ENCODE measurements around the gene TMEM126A.

The TMEM126A gene

DNA sequence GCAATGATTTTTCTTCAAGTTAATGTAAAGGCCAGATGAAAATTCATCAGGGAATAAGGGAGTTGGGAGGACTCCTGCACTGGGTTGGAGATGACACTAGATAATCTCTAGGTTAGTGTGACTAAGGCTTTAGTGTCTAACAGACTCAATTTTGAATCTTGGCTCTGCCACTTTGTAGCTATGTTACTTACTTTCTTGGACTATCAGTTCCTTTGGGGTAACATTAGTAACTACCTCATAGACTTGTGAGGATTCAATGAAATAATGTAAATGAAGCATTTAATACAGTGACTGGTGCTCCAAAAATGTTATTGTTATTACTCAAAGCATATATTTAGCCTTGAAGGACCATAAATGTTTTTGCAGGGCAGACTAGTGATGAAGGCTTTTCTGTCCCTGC, 47.8 kb downstream of the TMEM126A start:
- DNase-seq (ENCODE audit: low read depth in 2 of 2) = no peak

DNA sequence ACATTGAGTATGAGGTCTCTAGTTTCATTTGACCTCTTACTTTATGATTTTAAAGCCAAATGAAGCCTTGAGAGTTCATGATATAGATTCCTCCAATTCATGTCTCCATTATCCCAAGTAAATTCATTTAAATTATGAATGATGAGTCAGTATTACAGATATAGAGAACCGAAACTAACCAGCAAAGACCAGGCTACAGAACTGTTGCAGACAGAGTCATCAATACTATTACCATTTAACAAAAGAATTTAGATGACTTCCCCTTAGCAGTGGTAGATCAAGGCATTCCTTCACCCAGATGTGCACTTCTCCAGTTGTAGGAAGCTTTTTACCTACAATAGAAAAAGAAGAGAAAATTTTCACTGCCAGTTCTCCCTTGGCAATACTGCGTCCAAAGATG, 50.0 kb downstream of the TMEM126A start:
- no peak for DNase-seq (ENCODE audit: low read depth in 2 of 2)

GRCh38 chr11:85698195-85698594, 50.4 kb downstream of the TMEM126A start:
- DNase-seq (ENCODE audit: low read depth in 2 of 2) = no peak

DNA sequence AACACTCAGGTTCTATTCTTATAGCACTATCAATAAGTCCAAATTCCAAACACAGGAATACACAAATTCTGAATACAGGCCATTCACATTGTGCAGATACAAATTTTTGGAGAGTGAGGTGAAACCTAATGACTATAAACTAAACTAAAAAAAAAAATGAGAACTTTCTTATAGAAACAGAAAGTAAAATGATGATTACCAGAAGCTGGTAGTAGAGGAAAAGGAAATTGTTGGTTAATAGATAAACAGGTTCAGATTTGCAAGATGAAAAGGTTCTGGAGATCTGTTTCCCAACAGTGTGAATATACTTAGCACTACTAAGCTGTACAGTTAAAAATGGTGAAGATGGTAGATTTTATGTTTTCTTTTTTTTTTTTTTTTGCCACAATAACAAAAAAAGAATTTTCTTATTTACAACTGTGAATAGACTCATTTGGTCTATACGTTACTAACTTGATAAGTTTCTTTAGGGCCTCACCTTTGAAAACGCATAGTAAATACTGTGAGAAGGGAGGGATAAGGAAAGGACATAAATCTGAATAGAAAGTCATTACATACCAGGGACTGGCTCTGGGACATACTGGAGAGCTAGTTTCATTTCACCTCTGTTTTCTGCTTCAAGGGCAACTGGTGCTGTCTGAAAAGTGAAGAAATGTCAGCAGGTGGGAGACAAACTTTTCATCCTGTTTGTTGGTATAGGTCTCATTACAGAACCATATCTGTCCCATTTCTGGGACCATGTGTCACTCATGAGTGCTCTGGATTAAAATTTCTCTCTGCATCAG, 52.4 kb downstream of the TMEM126A start:
- DNase-seq (ENCODE audit: low read depth in 2 of 2) = no peak

GRCh38 chr11:85704967-85705366, 57.2 kb downstream of the TMEM126A start:
- no peak for DNase-seq (ENCODE audit: low read depth in 2 of 2)

- no peak for DNase-seq (ENCODE audit: low read depth in 2 of 2)
These were observed 58.0 kb downstream of the TMEM126A start for GRCh38 chr11:85705800-85706199.
